NOMO-1 (cell line): Measurements from ENCODE around the gene MAML2.

ENCODE experiments used
- DNase-seq, 2 experiments: peaks; one replicate each; lab custom pipeline; 2025; ENCODE audit not compliant: unreplicated experiment in 2 of 2; lab: John Stamatoyannopoulos, UW

MAML2 gene

DNA sequence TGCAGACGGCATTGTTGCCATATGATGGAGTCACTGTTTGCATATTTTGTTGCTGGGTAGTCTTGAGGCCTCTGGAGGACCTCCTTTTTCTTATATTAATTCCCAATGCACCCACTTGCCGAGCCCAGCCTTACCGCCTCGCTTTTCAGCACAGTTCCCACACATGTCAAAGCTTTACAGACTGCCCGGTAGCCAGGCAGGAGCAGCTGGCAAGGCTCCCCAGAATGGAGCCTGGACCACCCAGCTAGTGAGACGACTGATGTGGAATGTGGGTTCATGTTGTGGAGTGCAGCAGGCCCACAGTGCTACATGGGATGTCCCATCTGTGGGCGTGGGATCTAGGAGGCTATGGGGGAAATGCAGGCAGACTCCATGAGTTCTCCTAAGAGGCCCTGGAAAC is 319.7 kb downstream of the MAML2 start:
- DNase-seq: no peak

GRCh38 chr11:96021901-96022650 is 320.9 kb downstream of the MAML2 start:
- no peak for DNase-seq

- DNase-seq: no peak
Measured at GRCh38 chr11:96019810-96020747, 322.9 kb downstream of the MAML2 start.

- DNase-seq: no peak
Measured at GRCh38 chr11:96019281-96019680, 323.7 kb downstream of the MAML2 start.

GRCh38 chr11:96017856-96018255 is 325.1 kb downstream of the MAML2 start:
- DNase-seq: no peak

DNA sequence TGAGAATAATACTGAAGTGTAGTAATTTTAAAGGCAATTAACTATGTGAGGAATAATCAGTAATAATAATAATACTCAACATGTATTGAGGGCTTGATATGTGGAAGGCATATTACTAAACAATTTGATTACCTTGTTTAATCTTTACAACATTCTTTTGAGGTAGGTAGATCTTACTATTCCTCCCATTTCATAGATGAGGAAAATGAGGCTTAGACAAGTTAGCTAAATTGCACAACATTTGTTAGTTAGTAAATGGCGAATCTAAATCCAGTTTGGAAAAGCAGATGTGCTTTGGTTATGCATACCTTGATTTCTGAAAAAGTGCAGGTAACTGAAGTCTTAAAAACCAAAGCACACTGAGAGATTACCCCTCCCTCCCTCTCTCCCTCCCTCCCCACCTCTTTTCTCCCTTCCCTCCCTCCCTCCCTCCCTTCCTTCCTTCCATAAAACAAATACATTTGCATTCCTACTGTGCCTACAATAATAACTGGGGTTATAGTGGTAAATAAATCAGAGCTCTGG is 326.0 kb downstream of the MAML2 start:
- DNase-seq: no peak

DNA sequence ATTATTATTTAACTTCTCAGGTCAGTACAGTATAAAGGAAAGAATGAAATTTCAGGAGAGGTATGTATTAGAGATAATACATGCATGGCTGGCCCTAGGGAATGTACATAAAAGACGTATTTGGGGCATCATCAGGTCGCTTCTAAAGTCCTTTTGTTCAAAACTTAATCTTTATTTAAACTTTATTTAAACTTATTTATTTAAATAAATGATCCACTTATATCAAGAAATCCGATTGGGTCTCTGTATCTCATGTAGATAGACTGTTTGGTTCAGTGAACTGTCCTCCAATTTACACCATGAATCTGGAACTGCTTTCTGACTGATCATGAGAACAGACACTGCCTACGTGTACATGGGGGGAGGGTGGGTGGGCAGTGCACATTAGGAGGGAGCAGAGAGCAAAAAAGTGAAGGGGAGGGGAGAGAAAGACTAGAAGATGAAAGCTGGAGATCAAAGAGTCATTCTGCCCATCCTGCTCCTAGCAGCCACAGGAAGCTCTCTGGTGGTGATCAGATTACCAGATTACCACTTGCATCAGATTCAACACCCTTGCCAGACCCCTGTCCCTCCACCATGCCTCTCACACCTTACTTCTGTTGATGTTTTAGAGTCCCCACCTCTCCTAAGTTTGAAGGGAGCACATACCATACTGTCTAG is 327.0 kb downstream of the MAML2 start:
- DNase-seq: no peak

GRCh38 chr11:96014217-96014616 is 328.8 kb downstream of the MAML2 start:
- DNase-seq: peak; percentile 1 to 52

DNA sequence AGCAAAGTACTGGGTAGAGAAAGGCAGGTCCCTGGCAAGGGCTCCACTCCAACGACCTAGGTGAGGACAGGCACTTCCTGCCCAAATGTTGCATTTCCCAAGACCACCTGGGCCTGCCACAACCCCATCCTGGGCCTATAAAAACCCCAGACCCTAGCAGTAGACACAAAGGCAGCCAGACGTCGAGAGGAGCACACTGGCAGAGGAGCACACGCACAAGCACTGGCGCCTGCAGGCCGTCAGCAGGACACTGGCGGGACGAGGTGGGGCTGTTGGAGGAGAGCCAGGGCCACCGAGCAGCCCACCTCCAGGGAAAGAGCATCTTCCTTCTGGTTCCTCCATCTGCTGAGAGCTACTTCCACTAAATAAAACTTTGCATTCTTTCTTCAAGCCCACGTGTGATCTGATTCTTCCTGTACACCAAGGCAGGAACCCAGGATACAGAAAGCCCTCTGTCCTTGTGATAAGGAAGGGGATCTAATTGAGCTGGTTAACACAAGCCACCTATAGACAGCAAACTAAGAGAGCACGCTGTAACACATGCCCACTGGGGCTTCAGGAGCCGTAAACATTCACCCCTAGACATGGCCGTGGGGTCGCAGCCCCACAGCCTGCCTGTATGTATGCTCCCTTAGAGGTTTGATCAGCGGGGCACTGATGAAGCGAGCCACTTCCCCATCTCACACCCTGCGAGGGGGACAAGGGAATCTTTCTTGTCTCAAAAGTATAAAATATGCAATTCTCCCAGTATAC is 329.4 kb downstream of the MAML2 start:
- no peak for DNase-seq

DNA sequence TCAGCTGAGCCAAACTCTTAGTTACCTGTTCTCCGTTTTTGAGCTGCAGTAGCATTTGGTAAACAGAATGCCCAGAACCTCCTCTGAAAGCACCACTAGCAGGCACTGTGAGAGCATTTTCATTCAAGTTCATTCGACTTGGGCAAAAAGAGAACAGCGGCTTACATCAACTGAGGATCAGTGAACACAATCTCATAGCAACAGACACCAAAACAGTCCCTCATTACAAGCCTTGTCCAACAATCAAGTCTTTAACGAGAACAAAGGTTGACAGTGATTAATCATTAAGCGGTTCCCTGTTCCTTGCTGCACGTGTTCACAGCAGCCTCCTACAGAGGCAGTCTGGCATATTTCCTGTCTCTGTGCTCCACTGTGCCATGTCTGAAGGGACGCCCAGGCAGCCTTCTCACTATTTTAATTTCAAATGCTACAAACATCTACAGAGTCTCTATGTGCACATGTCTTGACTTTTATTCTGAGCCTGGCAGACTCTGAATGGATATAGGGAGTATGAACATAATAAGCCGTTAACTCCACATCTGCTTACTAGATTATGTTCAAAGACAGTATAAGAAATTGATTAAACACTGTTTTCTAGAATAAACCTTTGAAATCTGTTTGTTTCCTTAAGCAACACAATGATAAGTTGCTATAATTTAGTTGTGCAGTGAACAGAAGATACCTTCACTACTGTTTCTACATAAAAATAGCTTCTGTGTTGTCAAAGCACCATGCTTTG is 330.7 kb downstream of the MAML2 start:
- no peak for DNase-seq

- no peak for DNase-seq
Measured at GRCh38 chr11:96010683-96011082, 332.3 kb downstream of the MAML2 start.

DNA sequence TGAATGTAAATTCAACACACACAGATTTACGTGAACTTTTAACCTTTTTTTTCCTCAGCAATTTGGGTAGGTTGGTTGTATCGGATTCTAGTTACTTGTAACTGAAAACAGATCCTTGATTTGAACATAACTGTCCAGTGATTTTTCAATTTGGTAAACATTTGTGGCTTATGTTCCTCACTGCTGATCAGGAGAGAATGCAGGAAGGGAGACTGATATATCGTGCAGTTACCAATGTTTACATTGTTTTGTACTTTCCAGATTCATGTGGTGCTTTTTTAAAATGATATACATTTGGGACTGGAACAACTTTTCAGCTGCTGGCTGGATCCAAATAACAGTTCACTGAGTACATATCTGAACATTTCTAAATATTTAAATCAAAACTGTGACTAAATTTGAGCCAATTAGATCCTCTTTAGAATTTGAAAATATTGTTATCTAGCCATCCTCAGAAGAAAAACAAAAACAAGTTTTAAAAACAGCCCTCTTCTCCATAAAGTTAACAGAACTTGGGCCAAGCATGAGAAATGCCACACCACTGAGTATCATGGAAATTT is 334.8 kb downstream of the MAML2 start:
- DNase-seq: no peak

DNA sequence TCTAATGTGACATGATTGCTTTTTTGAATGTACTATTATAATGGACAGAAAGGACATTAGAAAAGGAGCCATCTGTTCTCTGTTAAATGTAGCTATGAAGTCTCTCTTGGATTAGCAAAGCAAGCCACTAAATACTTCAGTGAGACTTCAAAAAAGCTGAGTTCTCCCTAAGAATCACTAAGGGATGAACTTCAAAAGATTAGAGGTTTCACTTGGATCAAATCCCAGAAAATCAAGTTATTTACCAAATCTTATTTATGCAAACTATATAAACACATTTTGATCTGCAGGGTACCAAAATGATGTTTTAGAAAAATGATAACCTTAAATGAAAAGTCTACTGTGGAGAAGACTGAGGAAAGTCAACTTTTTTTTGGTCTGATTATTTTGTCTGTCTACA is 337.0 kb downstream of the MAML2 start:
- DNase-seq: no peak

GRCh38 chr11:96004862-96005261 is 338.1 kb downstream of the MAML2 start:
- DNase-seq: no peak

DNA sequence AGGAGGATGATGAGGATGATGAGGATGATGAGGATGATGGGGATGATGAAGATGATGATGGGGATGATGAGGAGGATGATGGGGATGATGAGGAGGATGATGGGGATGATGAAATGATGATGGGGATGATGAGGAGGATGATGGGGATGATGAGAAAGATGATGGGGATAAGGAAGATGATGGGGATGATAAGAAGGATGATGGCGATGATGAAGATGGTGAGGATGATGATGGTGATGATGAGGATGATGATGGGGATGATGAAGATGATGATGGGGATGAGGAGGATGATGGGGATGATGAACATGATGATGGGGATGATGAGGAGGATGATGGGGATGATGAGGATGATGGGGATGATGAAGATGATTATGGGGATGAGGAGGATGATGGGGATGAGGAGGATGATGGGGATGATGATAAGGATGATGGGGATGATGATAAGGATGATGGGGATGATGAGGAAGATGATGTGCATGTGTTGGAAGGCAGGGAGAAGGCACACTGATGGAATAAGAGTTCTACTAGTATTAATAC is 340.2 kb downstream of the MAML2 start:
- no peak for DNase-seq

DNA sequence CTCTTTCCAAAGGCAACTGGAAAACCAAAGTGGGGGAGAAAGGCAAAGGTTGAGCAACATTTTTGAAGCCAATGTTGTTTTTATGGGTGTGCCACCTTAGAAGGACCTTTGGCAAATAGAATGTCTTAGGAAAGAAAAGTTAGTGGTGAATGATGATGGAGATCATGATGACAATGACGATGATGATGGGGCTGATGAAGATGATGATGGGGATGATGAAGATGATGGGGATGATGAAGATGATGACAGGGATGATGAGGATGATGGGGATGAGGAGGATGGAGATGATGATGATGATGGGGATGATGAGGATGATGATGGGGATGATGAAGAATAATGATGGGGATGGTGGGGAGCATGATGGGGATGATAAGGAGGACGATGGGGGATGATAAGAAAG is 340.7 kb downstream of the MAML2 start:
- no peak for DNase-seq

GRCh38 chr11:96001037-96001436 is 342.0 kb downstream of the MAML2 start:
- DNase-seq: no peak

- no peak for DNase-seq
Measured at GRCh38 chr11:95999711-96000406, 343.1 kb downstream of the MAML2 start.
